Kidney epithelial cell (primary cell): ENCODE measurements around the gene KCNJ5. TPM values are rescaled to one million over a fixed set of nuclear protein-coding genes. Genes with fewer than 3 reads are reported as not detected.
A peak's percentile ranks its signal among the peaks of the same experiment; 100 is the strongest.

Source experiments
- DNase-seq: peaks from one replicate; pipeline ENCODE4 v3.0.0-alpha.2; 2010; ENCODE audit warnings: low read depth
- H3K27me3 ChIP-seq: 2 replicates; pipeline ENCODE4 v1.6.0; 2011; ENCODE audit warnings: low read length; ENCODE audit not compliant: control insufficient read depth, insufficient read depth
- H3K36me3 ChIP-seq: 2 replicates; pipeline ENCODE4 v1.5.1; 2011; ENCODE audit warnings: low read length; ENCODE audit not compliant: control insufficient read depth, insufficient read depth
- H3K4me3 ChIP-seq: 2 replicates; pipeline ENCODE4 v1.5.1; 2011; ENCODE audit warnings: low read depth, mild to moderate bottlenecking, control low read depth, low read length
- CTCF ChIP-seq: IDR thresholded peaks from 2 replicates; pipeline ENCODE4 v1.5.1; 2011; ENCODE audit warnings: mild to moderate bottlenecking, moderate library complexity, low read length, control low read depth, inconsistent platforms; ENCODE audit not compliant: insufficient read depth, poor library complexity, severe bottlenecking
- total RNA-seq: library from RNA; depleted of rRNA; stranded (reverse); fragments of >200 nt; gene quantifications from 2 replicates; pipeline ENCODE4 v1.2.3, GENCODE V29; 2015

Gene KCNJ5
- total RNA-seq, 1 donor from 2014 or later: 3.4 TPM

GRCh38 chr11:128888034-128888985 is 2.8 kb upstream of the KCNJ5 start:
- peaks cover 23% of the 10 kb centered on the region for H3K27me3 ChIP-seq

GRCh38 chr11:128889657-128890213 is 1.4 kb upstream of the KCNJ5 start:
- no peak for DNase-seq
- Histone ChIP-seq H3K4me3 (no peak overlapping the region), H3K27me3 (peaks cover 23% of the 10 kb centered on the region), H3K36me3 (no peaks in the 10 kb centered on the region)
- no peak for TF ChIP-seq CTCF

More at GRCh38 chr11:128888034-128888985, 2.8 kb upstream of the KCNJ5 start:
- peak; percentile 9 for TF ChIP-seq CTCF
- H3K4me3 ChIP-seq: no peak overlapping the region
- no peaks in the 10 kb centered on the region for H3K36me3 ChIP-seq
- no peak for DNase-seq

GRCh38 chr11:128890216-128890542 is 977 bp upstream of the KCNJ5 start:
- Histone ChIP-seq H3K36me3 (no peaks in the 10 kb centered on the region), H3K4me3 (peak overlapping the region; percentile 37), H3K27me3 (peaks cover 23% of the 10 kb centered on the region)
- no peak for TF ChIP-seq CTCF
- no peak for DNase-seq

GRCh38 chr11:128891913-128892398 is 800 bp downstream of the KCNJ5 start:
- TF ChIP-seq CTCF: no peak
- Histone ChIP-seq H3K27me3 (peaks cover 20% of the 10 kb centered on the region), H3K36me3 (no peaks in the 10 kb centered on the region), H3K4me3 (no peak overlapping the region)
- no peak for DNase-seq

GRCh38 chr11:128892866-128893565 is 1.9 kb downstream of the KCNJ5 start:
- no peaks in the 10 kb centered on the region for H3K36me3 ChIP-seq
- no peak for TF ChIP-seq CTCF
- peaks cover 20% of the 10 kb centered on the region for H3K27me3 ChIP-seq
- no peak overlapping the region for H3K4me3 ChIP-seq
- DNase-seq: no peak
